Fibroblast of lung (primary cell): ENCODE measurements around the gene RAB5A. TPM values are rescaled to one million over a fixed set of nuclear protein-coding genes. Genes with fewer than 3 reads are reported as not detected.

Experiments
- DNase-seq, 2 donors: peaks; one replicate each; pipeline versions ENCODE4 v3.0.0 to v3.0.0-alpha.2; 2010; ENCODE audit warnings: low read depth in 2 of 2
- H2AFZ ChIP-seq: 2 replicates; pipeline ENCODE4 v1.5.1; 2012; ENCODE audit warnings: low read length, control low read depth, inconsistent platforms
- H3K27ac ChIP-seq: 2 replicates; pipeline ENCODE4 v1.5.1; 2011; ENCODE audit warnings: low read length, control low read depth; ENCODE audit not compliant: insufficient read depth
- H3K27me3 ChIP-seq: 2 replicates; pipeline ENCODE4 v1.5.1; 2011; ENCODE audit warnings: mild to moderate bottlenecking, low read length; ENCODE audit not compliant: control insufficient read depth, insufficient read depth
- H3K36me3 ChIP-seq: 2 replicates; pipeline ENCODE4 v1.5.1; 2011; ENCODE audit warnings: low read length; ENCODE audit not compliant: control insufficient read depth, insufficient read depth
- H3K4me1 ChIP-seq: 2 replicates; pipeline ENCODE4 v1.5.1; 2011; ENCODE audit warnings: low read length; ENCODE audit not compliant: control insufficient read depth, insufficient read depth; ENCODE audit errors: extremely low read depth
- H3K4me2 ChIP-seq: 2 replicates; pipeline ENCODE4 v1.5.1; 2011; ENCODE audit warnings: low read length, control low read depth; ENCODE audit not compliant: insufficient read depth; ENCODE audit errors: extremely low read depth
- H3K4me3 ChIP-seq, 4 experiments: fragments of 200-600 bp in 1 of 4; sonication (generic) in 1 of 4; replicated peaks in 1 of 4; 2 replicates each; pipeline ENCODE4 v1.5.1; 2011 to 2016; ENCODE audit warnings: low read length in 4 of 4, low read depth in 3 of 4, mild to moderate bottlenecking in 3 of 4, control low read depth in 2 of 4, inconsistent platforms in 1 of 4, mixed read lengths in 1 of 4; ENCODE audit not compliant: insufficient read depth in 1 of 4; ENCODE audit errors: control extremely low read depth in 1 of 4
- H3K79me2 ChIP-seq: 2 replicates; pipeline ENCODE4 v1.5.1; 2012; ENCODE audit warnings: mild to moderate bottlenecking, low read length, inconsistent platforms; ENCODE audit not compliant: control insufficient read depth, insufficient read depth
- H3K9ac ChIP-seq: 2 replicates; pipeline ENCODE4 v1.5.1; 2011; ENCODE audit warnings: mild to moderate bottlenecking, low read length, control low read depth; ENCODE audit not compliant: insufficient read depth
- H3K9me3 ChIP-seq: 2 replicates; pipeline ENCODE4 v1.5.1; 2012; ENCODE audit warnings: low read depth, low read length; ENCODE audit not compliant: control insufficient read depth, insufficient read depth
- H4K20me1 ChIP-seq: 2 replicates; pipeline ENCODE4 v1.5.1; 2011; ENCODE audit warnings: low read length; ENCODE audit not compliant: control insufficient read depth, insufficient read depth; ENCODE audit errors: extremely low read depth
- EZH2 ChIP-seq: IDR thresholded peaks from 2 replicates; pipeline ENCODE4 v1.5.1; 2012; ENCODE audit warnings: low read length, control low read depth, mild to moderate bottlenecking; ENCODE audit errors: missing control alignments
- polyA plus RNA-seq, 2 donors: library from polyadenylated mRNA; depleted of rRNA in 1 of 2; stranded (reverse) in 1 of 2; unstranded in 1 of 2; fragments of >200 nt; gene quantifications; 2 replicates each; pipeline ENCODE4 v1.2.1, GENCODE V29; 2011 to 2012; ENCODE audit warnings: missing spikeins in 1 of 2
- total RNA-seq: library from RNA; depleted of rRNA; stranded (reverse); fragments of >200 nt; gene quantifications from 2 replicates; pipeline ENCODE4 v1.2.1, GENCODE V29; 2014
- TF ChIP-seq, protein P1 (sequence below), 2 donors: IDR thresholded peaks in 1 of 2; conservative IDR thresholded peaks in 1 of 2; 1 replicate in 1 of 2; 2 replicates in 1 of 2; pipeline ENCODE4 v1.5.1; 2011 to 2012; ENCODE audit warnings: low read length in 2 of 2, control low read depth in 1 of 2, inconsistent platforms in 1 of 2, low read depth in 1 of 2, mild to moderate bottlenecking in 1 of 2

Gene RAB5A
- total and polyA plus RNA-seq, 2 donors (not counting 1 experiment from before 2014, with no cell fraction given) = 50.9 to 86.1 TPM

DNA sequence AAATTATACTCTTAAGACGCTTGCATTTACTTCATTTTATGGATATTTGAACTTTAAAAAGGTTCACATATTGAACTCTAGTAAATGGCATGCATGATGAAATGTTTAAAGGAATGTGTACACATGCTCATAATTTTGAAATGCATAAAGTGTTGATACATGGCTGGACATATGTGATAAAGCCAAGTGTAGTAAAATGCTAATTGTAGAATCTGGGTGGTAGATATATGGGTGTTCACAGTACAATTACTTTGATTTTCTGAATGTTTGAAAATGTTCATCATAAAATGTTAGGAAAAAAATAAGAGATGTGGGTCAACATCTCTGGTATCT is 8.6 kb upstream of the RAB5A start:
- Histone ChIP-seq H3K79me2 (no peaks in the 10 kb centered on the region), H3K27me3 (no peaks in the 10 kb centered on the region), H3K4me3 (no peak overlapping the region), H3K9ac (no peak overlapping the region), H3K4me1 (no peaks in the 10 kb centered on the region), H3K27ac (no peak overlapping the region), H4K20me1 (no peaks in the 10 kb centered on the region), H3K4me2 (no peak overlapping the region), H3K9me3 (no peaks in the 10 kb centered on the region), H2AFZ (no peak overlapping the region), H3K36me3 (no peaks in the 10 kb centered on the region)
- no peak for TF ChIP-seq EZH2
- TF ChIP-seq, protein P1, sequence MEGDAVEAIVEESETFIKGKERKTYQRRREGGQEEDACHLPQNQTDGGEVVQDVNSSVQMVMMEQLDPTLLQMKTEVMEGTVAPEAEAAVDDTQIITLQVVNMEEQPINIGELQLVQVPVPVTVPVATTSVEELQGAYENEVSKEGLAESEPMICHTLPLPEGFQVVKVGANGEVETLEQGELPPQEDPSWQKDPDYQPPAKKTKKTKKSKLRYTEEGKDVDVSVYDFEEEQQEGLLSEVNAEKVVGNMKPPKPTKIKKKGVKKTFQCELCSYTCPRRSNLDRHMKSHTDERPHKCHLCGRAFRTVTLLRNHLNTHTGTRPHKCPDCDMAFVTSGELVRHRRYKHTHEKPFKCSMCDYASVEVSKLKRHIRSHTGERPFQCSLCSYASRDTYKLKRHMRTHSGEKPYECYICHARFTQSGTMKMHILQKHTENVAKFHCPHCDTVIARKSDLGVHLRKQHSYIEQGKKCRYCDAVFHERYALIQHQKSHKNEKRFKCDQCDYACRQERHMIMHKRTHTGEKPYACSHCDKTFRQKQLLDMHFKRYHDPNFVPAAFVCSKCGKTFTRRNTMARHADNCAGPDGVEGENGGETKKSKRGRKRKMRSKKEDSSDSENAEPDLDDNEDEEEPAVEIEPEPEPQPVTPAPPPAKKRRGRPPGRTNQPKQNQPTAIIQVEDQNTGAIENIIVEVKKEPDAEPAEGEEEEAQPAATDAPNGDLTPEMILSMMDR (conservative IDR thresholded peaks at IDR 0.05 in 1 of 2, IDR thresholded peaks at IDR 0.05 in 1 of 2; ENCODE audit: low read depth in 1 of 2, low read length in 2 of 2) = no peak
- no peak for DNase-seq

DNA sequence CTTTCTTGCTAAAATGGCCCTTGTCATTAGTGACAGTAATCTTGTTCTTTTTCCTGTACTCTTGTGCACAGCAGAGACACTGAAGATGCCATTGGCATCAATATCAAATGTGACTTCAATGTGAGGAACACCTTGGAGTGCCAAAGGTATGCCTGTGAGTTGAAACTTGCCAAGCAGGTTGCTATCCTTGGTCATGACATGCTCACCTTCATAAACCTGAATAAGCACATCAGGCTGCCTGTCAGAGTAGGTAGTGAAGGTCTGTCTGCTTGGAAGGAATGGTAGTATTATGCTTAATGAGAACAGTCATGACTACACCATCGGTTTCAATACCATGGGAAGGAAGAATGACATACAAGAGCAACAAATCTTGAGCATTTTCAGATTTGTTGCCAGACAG is 6.3 kb upstream of the RAB5A start:
- DNase-seq = no peak
- Histone ChIP-seq H3K9me3 (no peaks in the 10 kb centered on the region), H3K27ac (no peak overlapping the region), H3K27me3 (no peaks in the 10 kb centered on the region), H3K4me2 (no peak overlapping the region), H3K36me3 (no peaks in the 10 kb centered on the region), H2AFZ (no peak overlapping the region), H4K20me1 (no peaks in the 10 kb centered on the region), H3K4me1 (no peaks in the 10 kb centered on the region), H3K9ac (no peak overlapping the region), H3K4me3 (no peak overlapping the region), H3K79me2 (no peaks in the 10 kb centered on the region)
- no peak for TF ChIP-seq EZH2
- TF ChIP-seq, protein P1 (conservative IDR thresholded peaks at IDR 0.05 in 1 of 2, IDR thresholded peaks at IDR 0.05 in 1 of 2; ENCODE audit: low read depth in 1 of 2, low read length in 2 of 2) = no peak

DNA sequence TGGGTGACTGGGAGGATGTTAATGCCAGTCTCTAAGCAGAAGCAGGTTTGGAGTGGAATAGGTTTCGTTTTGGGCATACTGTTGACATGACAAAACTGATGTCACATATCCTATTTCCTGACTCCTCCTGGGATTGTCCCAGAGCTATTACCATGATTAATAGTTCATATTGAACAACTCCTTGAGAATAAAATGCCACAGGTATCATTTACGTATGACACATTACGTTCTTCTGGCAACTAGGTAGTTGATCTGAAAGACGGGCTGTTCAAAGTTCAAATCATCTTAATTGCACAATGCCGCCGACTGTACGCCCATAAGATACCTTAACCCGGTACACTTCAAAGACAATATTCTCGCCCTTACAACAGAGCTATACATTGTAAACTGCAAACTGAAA is 1.4 kb upstream of the RAB5A start:
- H3K9me3 ChIP-seq = no peaks in the 10 kb centered on the region
- H2AFZ ChIP-seq = no peak overlapping the region
- peak overlapping the region in 1 of 4 experiments; percentile 95 for H3K4me3 ChIP-seq
- peak overlapping the region; percentile 91 for H3K4me2 ChIP-seq
- no peaks in the 10 kb centered on the region for H3K27me3 ChIP-seq
- H3K27ac ChIP-seq = no peak overlapping the region
- no peak for TF ChIP-seq EZH2
- TF ChIP-seq, protein P1 (conservative IDR thresholded peaks at IDR 0.05 in 1 of 2, IDR thresholded peaks at IDR 0.05 in 1 of 2; ENCODE audit: low read depth in 1 of 2, low read length in 2 of 2) = no peak
- peaks cover 33% of the 10 kb centered on the region for H3K79me2 ChIP-seq
- H3K36me3 ChIP-seq = no peaks in the 10 kb centered on the region
- H3K9ac ChIP-seq = no peak overlapping the region
- DNase-seq = no peak
- no peaks in the 10 kb centered on the region for H3K4me1 ChIP-seq
- H4K20me1 ChIP-seq = no peaks in the 10 kb centered on the region
